Astrocyte (in vitro differentiated cells and primary cell): ENCODE measurements around the gene PSENEN. TPM values are rescaled to one million over a fixed set of nuclear protein-coding genes. Genes with fewer than 3 reads are reported as not detected.
A peak's percentile ranks its signal among the peaks of the same experiment; 100 is the strongest.

Experiments
- DNase-seq: peaks from one replicate; pipeline ENCODE4 v3.0.0-alpha.2; 2010; ENCODE audit warnings: low read depth
- FAIRE-seq: peaks from 2 replicates; lab custom pipeline; 2011; peaks lifted over from hg19 to GRCh38; lab: Jason Lieb, UNC
- H2AFZ ChIP-seq: 2 replicates; pipeline ENCODE4 v1.6.0; 2012; ENCODE audit warnings: low read depth, low read length, inconsistent platforms
- H3K27ac ChIP-seq: 2 replicates; pipeline ENCODE4 v1.5.1; 2011; ENCODE audit warnings: low read depth, low read length, inconsistent platforms
- H3K27me3 ChIP-seq: 2 replicates; pipeline ENCODE4 v1.6.0; 2011; ENCODE audit warnings: low read length, inconsistent platforms; ENCODE audit not compliant: insufficient read depth
- H3K36me3 ChIP-seq: 2 replicates; pipeline ENCODE4 v1.5.1; 2011; ENCODE audit warnings: low read length, inconsistent platforms; ENCODE audit not compliant: insufficient read depth
- H3K4me1 ChIP-seq: 2 replicates; pipeline ENCODE4 v1.5.1; 2011; ENCODE audit warnings: low read length, inconsistent platforms; ENCODE audit not compliant: insufficient read depth
- H3K4me2 ChIP-seq: 2 replicates; pipeline ENCODE4 v1.6.0; 2012; ENCODE audit warnings: low read length, inconsistent platforms
- H3K4me3 ChIP-seq: 2 replicates; pipeline ENCODE4 v1.5.1; 2011; ENCODE audit warnings: low read depth, mild to moderate bottlenecking, low read length, inconsistent platforms; ENCODE audit not compliant: insufficient read depth
- H3K79me2 ChIP-seq: 2 replicates; pipeline ENCODE4 v1.6.0; 2012; ENCODE audit warnings: mild to moderate bottlenecking, low read length, inconsistent platforms; ENCODE audit not compliant: insufficient read depth
- H3K9ac ChIP-seq: 2 replicates; pipeline ENCODE4 v1.6.0; 2012; ENCODE audit warnings: mild to moderate bottlenecking, low read length, inconsistent platforms
- H3K9me3 ChIP-seq: 2 replicates; pipeline ENCODE4 v1.5.1; 2012; ENCODE audit warnings: low read depth, mild to moderate bottlenecking, low read length, inconsistent platforms; ENCODE audit not compliant: insufficient read depth
- H4K20me1 ChIP-seq: 2 replicates; pipeline ENCODE4 v1.6.0; 2012; ENCODE audit warnings: low read length, inconsistent platforms; ENCODE audit not compliant: insufficient read depth
- H3K27ac Mint-ChIP-seq: one replicate; pipeline ENCODE4 v1.8.0; 2021; ENCODE audit warnings: mild to moderate bottlenecking, mixed read lengths; ENCODE audit not compliant: unreplicated experiment
- H3K27me3 Mint-ChIP-seq: one replicate; pipeline ENCODE4 v1.8.0; 2021; ENCODE audit warnings: low read depth, mixed read lengths; ENCODE audit not compliant: unreplicated experiment
- H3K36me3 Mint-ChIP-seq: one replicate; pipeline ENCODE4 v1.8.0; 2021; ENCODE audit warnings: low read depth, mixed read lengths; ENCODE audit not compliant: unreplicated experiment
- H3K4me1 Mint-ChIP-seq: one replicate; pipeline ENCODE4 v1.8.0; 2021; ENCODE audit warnings: low read depth, mixed read lengths; ENCODE audit not compliant: unreplicated experiment
- H3K4me3 Mint-ChIP-seq: one replicate; pipeline ENCODE4 v1.8.0; 2021; ENCODE audit warnings: mild to moderate bottlenecking, moderate library complexity, mixed read lengths; ENCODE audit not compliant: unreplicated experiment
- H3K9me3 Mint-ChIP-seq: one replicate; pipeline ENCODE4 v1.8.0; 2021; ENCODE audit warnings: mild to moderate bottlenecking, mixed read lengths; ENCODE audit not compliant: unreplicated experiment
- EZH2 ChIP-seq: IDR thresholded peaks from 2 replicates; pipeline ENCODE4 v1.6.1; 2012; ENCODE audit warnings: mild to moderate bottlenecking, low read length, inconsistent platforms; ENCODE audit not compliant: insufficient read depth
- total RNA-seq: library from RNA; stranded (reverse); gene quantifications from 2 replicates; pipeline ENCODE4 v1.2.1, GENCODE V29; 2021
- TF ChIP-seq, protein P1 (sequence below): IDR thresholded peaks from 2 replicates; pipeline ENCODE4 v1.5.1; 2011; ENCODE audit warnings: low read depth, mild to moderate bottlenecking, inconsistent platforms, low read length, moderate library complexity; ENCODE audit not compliant: insufficient read depth

PSENEN gene
- total RNA-seq, 1 donor from 2014 or later, result 100 TPM

- peaks cover 5% of the 10 kb centered on the region for H3K36me3 ChIP-seq
- peak within 1 kb of the TSS; percentile 87 for H3K4me2 ChIP-seq
- peak within 1 kb of the TSS; percentile 80 for H2AFZ ChIP-seq
- H3K4me1 ChIP-seq, result peaks cover 9% of the 10 kb centered on the region
- H3K27ac Mint-ChIP-seq, result peak within 1 kb of the TSS; percentile 94
- peak; percentile 56 for FAIRE-seq
- H3K27ac ChIP-seq, result peak within 1 kb of the TSS; percentile 69
- H3K4me3 Mint-ChIP-seq, result peak within 1 kb of the TSS; percentile 99
- no peaks in the 10 kb centered on the region for H3K9me3 ChIP-seq
- peak within 1 kb of the TSS; percentile 92 for H3K4me3 ChIP-seq
- H3K27me3 Mint-ChIP-seq, result no peaks in the 10 kb centered on the region
- peaks cover 8% of the 10 kb centered on the region for H3K36me3 Mint-ChIP-seq
- no peaks in the 10 kb centered on the region for H3K9me3 Mint-ChIP-seq
- TF ChIP-seq, protein P1, sequence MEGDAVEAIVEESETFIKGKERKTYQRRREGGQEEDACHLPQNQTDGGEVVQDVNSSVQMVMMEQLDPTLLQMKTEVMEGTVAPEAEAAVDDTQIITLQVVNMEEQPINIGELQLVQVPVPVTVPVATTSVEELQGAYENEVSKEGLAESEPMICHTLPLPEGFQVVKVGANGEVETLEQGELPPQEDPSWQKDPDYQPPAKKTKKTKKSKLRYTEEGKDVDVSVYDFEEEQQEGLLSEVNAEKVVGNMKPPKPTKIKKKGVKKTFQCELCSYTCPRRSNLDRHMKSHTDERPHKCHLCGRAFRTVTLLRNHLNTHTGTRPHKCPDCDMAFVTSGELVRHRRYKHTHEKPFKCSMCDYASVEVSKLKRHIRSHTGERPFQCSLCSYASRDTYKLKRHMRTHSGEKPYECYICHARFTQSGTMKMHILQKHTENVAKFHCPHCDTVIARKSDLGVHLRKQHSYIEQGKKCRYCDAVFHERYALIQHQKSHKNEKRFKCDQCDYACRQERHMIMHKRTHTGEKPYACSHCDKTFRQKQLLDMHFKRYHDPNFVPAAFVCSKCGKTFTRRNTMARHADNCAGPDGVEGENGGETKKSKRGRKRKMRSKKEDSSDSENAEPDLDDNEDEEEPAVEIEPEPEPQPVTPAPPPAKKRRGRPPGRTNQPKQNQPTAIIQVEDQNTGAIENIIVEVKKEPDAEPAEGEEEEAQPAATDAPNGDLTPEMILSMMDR, result no peak
- no peak for TF ChIP-seq EZH2
- peak; percentile 97 for DNase-seq
- no peaks in the 10 kb centered on the region for H3K27me3 ChIP-seq
- H3K79me2 ChIP-seq, result peaks cover 57% of the 10 kb centered on the region
- peaks cover 22% of the 10 kb centered on the region for H3K4me1 Mint-ChIP-seq
- peaks cover 9% of the 10 kb centered on the region for H4K20me1 ChIP-seq
- H3K9ac ChIP-seq, result peak within 1 kb of the TSS; percentile 95
Observed at GRCh38 chr19:35748106-35749020, 2.9 kb downstream of the PSENEN start, which contains the start of gene LIN37. TSS of gene LIN37 (plus strand) at chr19:35748576. CDS start at chr19:35748725, 149 bp downstream.

- Mint-ChIP-seq H3K4me3 (peak overlapping the region; percentile 99), H3K36me3 (peaks cover 18% of the 10 kb centered on the region), H3K4me1 (peaks cover 24% of the 10 kb centered on the region), H3K27me3 (peaks cover 2% of the 10 kb centered on the region), H3K9me3 (no peaks in the 10 kb centered on the region), H3K27ac (no peak overlapping the region)
- no peak overlapping the region for H3K27ac ChIP-seq
- no peak for TF ChIP-seq EZH2
- peaks cover 15% of the 10 kb centered on the region for H4K20me1 ChIP-seq
- peaks cover 5% of the 10 kb centered on the region for H3K36me3 ChIP-seq
- H3K4me1 ChIP-seq, result peaks cover 12% of the 10 kb centered on the region
- no peaks in the 10 kb centered on the region for H3K9me3 ChIP-seq
- H3K4me2 ChIP-seq, result peak overlapping the region; percentile 87
- no peak for FAIRE-seq
- H3K9ac ChIP-seq, result peak overlapping the region; percentile 31
- H2AFZ ChIP-seq, result no peak overlapping the region
- H3K79me2 ChIP-seq, result peaks cover 57% of the 10 kb centered on the region
- no peaks in the 10 kb centered on the region for H3K27me3 ChIP-seq
- no peak for DNase-seq
- H3K4me3 ChIP-seq, result no peak overlapping the region
Observed at GRCh38 chr19:35750167-35750566, 4.7 kb downstream of the PSENEN start.

DNA sequence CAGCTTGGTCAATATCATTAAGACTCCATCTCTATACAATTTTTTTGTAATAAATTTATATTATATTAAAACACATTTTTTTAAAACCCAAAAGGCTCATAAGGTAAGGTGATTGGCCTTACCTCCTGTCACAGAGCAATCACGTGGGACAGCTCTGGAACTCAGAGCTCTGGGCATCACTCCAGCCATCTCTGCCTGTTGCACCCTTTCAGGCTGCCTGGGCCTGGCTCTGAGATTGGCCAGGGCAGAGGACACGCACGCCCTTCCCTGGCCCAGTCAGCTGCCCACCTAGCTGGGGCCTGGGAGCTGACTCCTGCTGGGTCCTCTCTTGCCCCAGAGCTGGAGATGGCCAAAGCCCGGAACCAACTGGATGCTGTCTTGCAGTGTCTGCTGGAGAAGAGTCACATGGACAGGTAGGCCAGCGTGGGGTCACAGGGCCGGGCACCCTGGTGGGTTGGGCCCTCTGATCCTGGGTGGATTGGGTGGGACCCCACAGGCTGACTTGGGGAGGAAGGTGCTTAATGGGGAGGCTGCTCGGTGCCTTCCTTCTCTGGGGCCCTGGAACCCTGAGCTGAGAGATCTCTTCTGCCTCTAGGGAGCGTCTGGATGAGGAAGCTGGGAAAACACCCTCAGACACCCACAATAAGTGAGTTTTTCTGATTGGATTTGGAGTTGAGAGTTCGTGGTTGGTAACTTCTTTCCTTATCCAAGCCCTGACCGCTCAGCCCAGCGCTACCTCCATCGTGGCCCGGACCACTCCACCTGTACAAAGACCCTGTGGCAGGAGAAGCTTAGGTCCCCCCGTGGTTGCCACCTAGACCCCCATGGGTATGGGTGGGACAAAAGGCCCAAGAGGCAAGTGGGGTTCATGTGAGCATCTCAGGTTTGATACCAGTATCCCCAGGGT, 6.6 kb downstream of the PSENEN start:
- no peak for FAIRE-seq
- Mint-ChIP-seq H3K4me3 (no peak overlapping the region), H3K27ac (no peak overlapping the region), H3K36me3 (peaks cover 21% of the 10 kb centered on the region), H3K9me3 (no peaks in the 10 kb centered on the region), H3K27me3 (peaks cover 2% of the 10 kb centered on the region), H3K4me1 (peaks cover 28% of the 10 kb centered on the region)
- TF ChIP-seq, protein P1, result no peak
- TF ChIP-seq EZH2, result no peak
- H2AFZ ChIP-seq, result no peak overlapping the region
- H3K4me1 ChIP-seq, result peaks cover 24% of the 10 kb centered on the region
- H3K36me3 ChIP-seq, result peaks cover 5% of the 10 kb centered on the region
- H3K79me2 ChIP-seq, result peaks cover 40% of the 10 kb centered on the region
- no peak overlapping the region for H3K9ac ChIP-seq
- H3K4me3 ChIP-seq, result no peak overlapping the region
- H3K9me3 ChIP-seq, result no peaks in the 10 kb centered on the region
- H3K27me3 ChIP-seq, result no peaks in the 10 kb centered on the region
- H3K4me2 ChIP-seq, result no peak overlapping the region
- DNase-seq, result no peak
- peaks cover 15% of the 10 kb centered on the region for H4K20me1 ChIP-seq
- H3K27ac ChIP-seq, result no peak overlapping the region
